ENCODE results near the gene SERPINB2.

SERPINB2 gene

GRCh38 chr18:63858456-63858855 lies 29.0 kb upstream of the SERPINB2 start:
- no peaks in the 10 kb centered on the region for H3K79me2 ChIP-seq (ENCODE audit: insufficient read depth, low read length)
- no peaks in the 10 kb centered on the region for H3K9me2 ChIP-seq (replicated peaks; ENCODE audit: low read depth, low read length)
- no peaks in the 10 kb centered on the region for H3K4me1 ChIP-seq (ENCODE audit: insufficient read depth, low read length, poor library complexity, severe bottlenecking)
- no peaks in the 10 kb centered on the region for H3K36me3 ChIP-seq (ENCODE audit: insufficient read depth, low read length)
- no peaks in the 10 kb centered on the region for H3K27me3 ChIP-seq (ENCODE audit: insufficient read depth, low read length, poor library complexity, severe bottlenecking)
- H3K4me3 ChIP-seq (ENCODE audit: low read length, poor library complexity, severe bottlenecking) = no peak overlapping the region
- TF ChIP-seq EZH2phosphoT487 (IDR thresholded peaks at IDR 0.05; ENCODE audit: borderline replicate concordance) = no peak
- TF ChIP-seq, protein P1, sequence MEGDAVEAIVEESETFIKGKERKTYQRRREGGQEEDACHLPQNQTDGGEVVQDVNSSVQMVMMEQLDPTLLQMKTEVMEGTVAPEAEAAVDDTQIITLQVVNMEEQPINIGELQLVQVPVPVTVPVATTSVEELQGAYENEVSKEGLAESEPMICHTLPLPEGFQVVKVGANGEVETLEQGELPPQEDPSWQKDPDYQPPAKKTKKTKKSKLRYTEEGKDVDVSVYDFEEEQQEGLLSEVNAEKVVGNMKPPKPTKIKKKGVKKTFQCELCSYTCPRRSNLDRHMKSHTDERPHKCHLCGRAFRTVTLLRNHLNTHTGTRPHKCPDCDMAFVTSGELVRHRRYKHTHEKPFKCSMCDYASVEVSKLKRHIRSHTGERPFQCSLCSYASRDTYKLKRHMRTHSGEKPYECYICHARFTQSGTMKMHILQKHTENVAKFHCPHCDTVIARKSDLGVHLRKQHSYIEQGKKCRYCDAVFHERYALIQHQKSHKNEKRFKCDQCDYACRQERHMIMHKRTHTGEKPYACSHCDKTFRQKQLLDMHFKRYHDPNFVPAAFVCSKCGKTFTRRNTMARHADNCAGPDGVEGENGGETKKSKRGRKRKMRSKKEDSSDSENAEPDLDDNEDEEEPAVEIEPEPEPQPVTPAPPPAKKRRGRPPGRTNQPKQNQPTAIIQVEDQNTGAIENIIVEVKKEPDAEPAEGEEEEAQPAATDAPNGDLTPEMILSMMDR (conservative IDR thresholded peaks at IDR 0.05; ENCODE audit: low read length) = no peak
- no peaks in the 10 kb centered on the region for H3K9me3 ChIP-seq (ENCODE audit: insufficient read depth, low read depth, low read length)
- no peaks in the 10 kb centered on the region for H4K20me1 ChIP-seq (ENCODE audit: insufficient read depth, low read length, poor library complexity, severe bottlenecking)
- H2AFZ ChIP-seq (ENCODE audit: low read length) = no peak overlapping the region
- no peak overlapping the region for H3K9ac ChIP-seq (ENCODE audit: low read depth, low read length, poor library complexity, severe bottlenecking)
- H3K4me2 ChIP-seq (ENCODE audit: low read depth, low read length, poor library complexity, severe bottlenecking) = no peak overlapping the region
- no peaks in the 10 kb centered on the region for H3F3A ChIP-seq (ENCODE audit: low read depth)

GRCh38 chr18:63859781-63860475 lies 27.6 kb upstream of the SERPINB2 start:
- Histone ChIP-seq H3K4me2 (ENCODE audit: low read depth, low read length, poor library complexity, severe bottlenecking) (no peak overlapping the region), H3K27me3 (ENCODE audit: insufficient read depth, low read length, poor library complexity, severe bottlenecking) (no peaks in the 10 kb centered on the region), H3F3A (ENCODE audit: low read depth) (no peaks in the 10 kb centered on the region), H3K79me2 (ENCODE audit: insufficient read depth, low read length) (no peaks in the 10 kb centered on the region), H3K4me1 (ENCODE audit: insufficient read depth, low read length, poor library complexity, severe bottlenecking) (no peaks in the 10 kb centered on the region), H3K4me3 (ENCODE audit: low read length, poor library complexity, severe bottlenecking) (no peak overlapping the region), H3K9ac (ENCODE audit: low read depth, low read length, poor library complexity, severe bottlenecking) (no peak overlapping the region), H2AFZ (ENCODE audit: low read length) (no peak overlapping the region), H3K9me3 (ENCODE audit: insufficient read depth, low read depth, low read length) (no peaks in the 10 kb centered on the region), H4K20me1 (ENCODE audit: insufficient read depth, low read length, poor library complexity, severe bottlenecking) (no peaks in the 10 kb centered on the region), H3K9me2 (replicated peaks; ENCODE audit: low read depth, low read length) (no peaks in the 10 kb centered on the region), H3K36me3 (ENCODE audit: insufficient read depth, low read length) (no peaks in the 10 kb centered on the region)
- TF ChIP-seq, protein P1 (conservative IDR thresholded peaks at IDR 0.05; ENCODE audit: low read length) = no peak
- no peak for TF ChIP-seq EZH2phosphoT487 (IDR thresholded peaks at IDR 0.05; ENCODE audit: borderline replicate concordance)

DNA sequence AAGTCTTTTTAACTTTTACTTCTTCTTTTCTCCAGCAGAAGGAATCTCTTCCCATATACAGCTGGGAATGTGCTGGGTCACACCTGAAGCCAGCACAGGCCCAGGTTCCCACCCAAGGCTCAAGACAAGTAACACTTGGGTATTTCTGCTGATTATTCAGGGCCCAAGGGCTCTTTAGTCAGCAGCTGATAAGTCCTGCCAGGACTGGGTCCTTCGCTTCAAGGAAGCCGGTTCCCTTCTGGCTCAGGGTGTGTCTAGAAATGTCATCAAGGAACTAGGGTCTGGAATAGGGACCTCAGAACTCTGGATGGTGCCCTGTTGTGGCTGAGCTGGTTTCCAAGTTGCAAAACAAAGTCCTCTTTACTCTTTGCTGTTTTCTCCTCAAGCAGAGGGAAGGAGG lies 27.0 kb upstream of the SERPINB2 start:
- H3K4me2 ChIP-seq (ENCODE audit: low read depth, low read length, poor library complexity, severe bottlenecking) = no peak overlapping the region
- H3K4me1 ChIP-seq (ENCODE audit: insufficient read depth, low read length, poor library complexity, severe bottlenecking) = no peaks in the 10 kb centered on the region
- H3K27me3 ChIP-seq (ENCODE audit: insufficient read depth, low read length, poor library complexity, severe bottlenecking) = no peaks in the 10 kb centered on the region
- no peaks in the 10 kb centered on the region for H3K9me3 ChIP-seq (ENCODE audit: insufficient read depth, low read depth, low read length)
- no peaks in the 10 kb centered on the region for H3F3A ChIP-seq (ENCODE audit: low read depth)
- H3K9me2 ChIP-seq (replicated peaks; ENCODE audit: low read depth, low read length) = no peaks in the 10 kb centered on the region
- no peak overlapping the region for H3K9ac ChIP-seq (ENCODE audit: low read depth, low read length, poor library complexity, severe bottlenecking)
- no peaks in the 10 kb centered on the region for H4K20me1 ChIP-seq (ENCODE audit: insufficient read depth, low read length, poor library complexity, severe bottlenecking)
- H3K4me3 ChIP-seq (ENCODE audit: low read length, poor library complexity, severe bottlenecking) = no peak overlapping the region
- H2AFZ ChIP-seq (ENCODE audit: low read length) = no peak overlapping the region
- TF ChIP-seq, protein P1 (conservative IDR thresholded peaks at IDR 0.05; ENCODE audit: low read length) = no peak
- TF ChIP-seq EZH2phosphoT487 (IDR thresholded peaks at IDR 0.05; ENCODE audit: borderline replicate concordance) = no peak
- H3K36me3 ChIP-seq (ENCODE audit: insufficient read depth, low read length) = no peaks in the 10 kb centered on the region
- no peaks in the 10 kb centered on the region for H3K79me2 ChIP-seq (ENCODE audit: insufficient read depth, low read length)

Data from Loucy (cell line).